CD14-positive monocyte (primary cell): ENCODE measurements around the gene HOXD8. TPM values are rescaled to one million over a fixed set of nuclear protein-coding genes. Genes with fewer than 3 reads are reported as not detected.

Source experiments
- DNase-seq, 3 donors: peaks; one replicate each; pipeline ENCODE4 v3.0.0-alpha.2; 2011 to 2022
- H2AFZ ChIP-seq: 2 replicates; pipeline ENCODE4 v1.6.0; 2012; ENCODE audit warnings: mild to moderate bottlenecking, low read depth, low read length, inconsistent platforms; ENCODE audit not compliant: insufficient read depth, poor library complexity, severe bottlenecking
- H3K27ac ChIP-seq, 2 donors: 1 replicate in 1 of 2; 2 replicates in 1 of 2; pipeline ENCODE4 v1.5.1; 2012 to 2013; ENCODE audit warnings: low read length in 2 of 2, control low read depth in 1 of 2, inconsistent platforms in 1 of 2, low read depth in 1 of 2, mild to moderate bottlenecking in 1 of 2
- H3K27me3 ChIP-seq, 2 donors: one replicate each; pipeline versions ENCODE4 v1.6.0 to v1.6.1; 2011 to 2013; ENCODE audit warnings: low read length in 2 of 2; ENCODE audit not compliant: control insufficient read depth in 2 of 2, insufficient read depth in 2 of 2
- H3K36me3 ChIP-seq, 2 donors: replicated peaks in 1 of 2; 1 replicate in 1 of 2; 2 replicates in 1 of 2; pipeline versions ENCODE4 v1.5.1 to v1.6.1; 2012 to 2013; ENCODE audit warnings: low read length in 2 of 2, control low read depth in 1 of 2, inconsistent platforms in 1 of 2, mild to moderate bottlenecking in 1 of 2; ENCODE audit not compliant: insufficient read depth in 2 of 2, control insufficient read depth in 1 of 2
- H3K4me1 ChIP-seq, 2 donors: 1 replicate in 1 of 2; 2 replicates in 1 of 2; pipeline versions ENCODE4 v1.5.1 to v1.6.1; 2012 to 2013; ENCODE audit warnings: low read length in 2 of 2, control low read depth in 1 of 2, inconsistent platforms in 1 of 2, mild to moderate bottlenecking in 1 of 2, moderate library complexity in 1 of 2; ENCODE audit not compliant: insufficient read depth in 2 of 2, control insufficient read depth in 1 of 2
- H3K4me2 ChIP-seq: replicated peaks from 2 replicates; pipeline ENCODE3; 2012; ENCODE audit warnings: low read length, moderate library complexity, mild to moderate bottlenecking; ENCODE audit not compliant: poor library complexity, severe bottlenecking; ENCODE audit errors: extremely low read depth
- H3K4me3 ChIP-seq, 3 experiments: fragments of 200-600 bp in 1 of 3; sonication (generic) in 1 of 3; replicated peaks in 1 of 3; 1 replicate in 2 of 3; 2 replicates in 1 of 3; pipeline ENCODE4 v1.5.1; 2011 to 2013; ENCODE audit warnings: low read length in 3 of 3, mild to moderate bottlenecking in 3 of 3, control low read depth in 2 of 3, low read depth in 2 of 3, inconsistent platforms in 1 of 3, moderate library complexity in 1 of 3
- H3K79me2 ChIP-seq: 2 replicates; pipeline ENCODE4 v1.6.0; 2012; ENCODE audit warnings: mild to moderate bottlenecking, control low read depth, inconsistent platforms, low read length, moderate library complexity; ENCODE audit not compliant: insufficient read depth
- H3K9ac ChIP-seq: 2 replicates; pipeline ENCODE4 v1.6.0; 2017; ENCODE audit warnings: low read length, mild to moderate bottlenecking; ENCODE audit not compliant: insufficient read depth, poor library complexity, severe bottlenecking
- H3K9me3 ChIP-seq, 2 donors: replicated peaks in 1 of 2; 1 replicate in 1 of 2; 2 replicates in 1 of 2; pipeline versions ENCODE4 v1.5.1 to v1.6.1; 2012 to 2013; ENCODE audit warnings: low read length in 2 of 2, control low read depth in 1 of 2; ENCODE audit not compliant: control insufficient read depth in 1 of 2, insufficient read depth in 1 of 2
- H4K20me1 ChIP-seq: 2 replicates; pipeline ENCODE4 v1.6.0; 2012; ENCODE audit warnings: mild to moderate bottlenecking, low read length, control low read depth, moderate library complexity; ENCODE audit not compliant: insufficient read depth
- H3K27ac Mint-ChIP-seq, 7 donors: one replicate each; pipeline ENCODE4 v1.8.0; 2020; ENCODE audit warnings: mild to moderate bottlenecking in 7 of 7, mixed read lengths in 7 of 7, moderate library complexity in 6 of 7, inconsistent platforms in 2 of 7
- H3K27me3 Mint-ChIP-seq, 3 donors: one replicate each; pipeline ENCODE4 v1.8.0; 2021 to 2022; ENCODE audit warnings: low read depth in 3 of 3, mild to moderate bottlenecking in 3 of 3, mixed read lengths in 3 of 3, moderate library complexity in 3 of 3, inconsistent platforms in 1 of 3
- H3K36me3 Mint-ChIP-seq, 2 donors: one replicate each; pipeline ENCODE4 v1.8.0; 2020; ENCODE audit warnings: mixed read lengths in 2 of 2, inconsistent platforms in 1 of 2, mild to moderate bottlenecking in 1 of 2
- H3K4me1 Mint-ChIP-seq: one replicate; pipeline ENCODE4 v1.8.0; 2020; ENCODE audit warnings: mild to moderate bottlenecking, mixed read lengths
- H3K4me3 Mint-ChIP-seq, 2 donors: one replicate each; pipeline ENCODE4 v1.8.0; 2020; ENCODE audit warnings: mild to moderate bottlenecking in 2 of 2, mixed read lengths in 2 of 2, moderate library complexity in 1 of 2
- H3K9me3 Mint-ChIP-seq, 7 donors: one replicate each; pipeline ENCODE4 v1.8.0; 2020 to 2022; ENCODE audit warnings: mixed read lengths in 7 of 7, mild to moderate bottlenecking in 6 of 7, moderate library complexity in 6 of 7, inconsistent platforms in 2 of 7
- WGBS: methylation state at CpG from one replicate; pipeline ENCODE4 v1.1.5; 2013; ENCODE audit warnings: missing lambda C conversion rate; ENCODE audit not compliant: insufficient coverage; 5-methylcytosine and 5-hydroxymethylcytosine counted together
- intact Hi-C, 2 donors: fragments of 100-400 bp; cut with micrococcal nuclease; formaldehyde crosslinking; loops; one replicate each; pipeline versions ENCODE4 v1.15.0 to v1.15.1; 2023
- polyA plus RNA-seq, 3 donors: library from polyadenylated mRNA; depleted of rRNA in 1 of 3; unstranded in 2 of 3; stranded (reverse) in 1 of 3; fragments of 300-500 nt in 2 of 3; fragments of >200 nt in 1 of 3; fragmentation: Illumina TruSeq in 2 of 3; gene quantifications; 1 replicate in 2 of 3; 2 replicates in 1 of 3; pipeline ENCODE4 v1.2.3, GENCODE V29; 2012 to 2021
- TF ChIP-seq, protein P1 (sequence below): fragments of 200-600 bp; IDR thresholded peaks from one replicate; pipeline ENCODE4 v1.8.0; 2022; ENCODE audit warnings: antibody characterized with exemption, mild to moderate bottlenecking

HOXD8 gene
- polyA plus RNA-seq, 3 donors = not detected

DNA sequence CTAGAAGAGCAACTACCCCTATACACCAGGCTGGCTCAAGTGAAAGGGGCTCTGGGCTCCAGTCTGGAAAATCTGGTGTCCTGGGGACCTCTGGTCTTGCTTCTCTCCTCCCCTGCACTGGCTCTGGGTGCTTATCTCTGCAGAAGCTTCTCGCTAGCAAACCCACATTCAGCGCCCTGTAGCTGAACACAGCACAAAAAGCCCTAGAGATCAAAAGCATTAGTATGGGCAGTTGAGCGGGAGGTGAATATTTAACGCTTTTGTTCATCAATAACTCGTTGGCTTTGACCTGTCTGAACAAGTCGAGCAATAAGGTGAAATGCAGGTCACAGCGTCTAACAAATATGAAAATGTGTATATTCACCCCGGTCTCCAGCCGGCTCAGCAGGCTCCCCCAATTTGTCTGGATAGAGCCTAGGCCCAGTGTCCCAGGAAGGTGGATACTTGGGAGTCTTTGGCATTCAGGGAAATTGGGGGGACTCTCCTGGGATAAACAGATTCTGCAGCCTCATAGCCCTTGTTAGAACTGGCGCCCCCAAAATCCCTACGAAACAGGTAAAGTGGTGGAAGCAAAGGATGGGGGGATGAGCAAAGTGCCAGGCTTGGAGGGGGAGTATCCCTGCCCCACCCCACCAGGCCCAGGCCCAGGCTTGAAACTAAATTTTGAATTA lies 19.4 kb downstream of the HOXD8 start:
- intact Hi-C loops = no loop called here
- Histone ChIP-seq H3K79me2 (no peaks in the 10 kb centered on the region), H3K4me3 (no peak overlapping the region), H4K20me1 (no peaks in the 10 kb centered on the region), H3K36me3 (no peaks in the 10 kb centered on the region), H3K9ac (no peak overlapping the region), H3K27me3 (peaks cover 88 to 96% of the 10 kb centered on the region in 2 donors), H3K27ac (no peak overlapping the region), H2AFZ (no peak overlapping the region), H3K4me1 (no peaks in the 10 kb centered on the region), H3K4me2 (no peak overlapping the region), H3K9me3 (peaks cover 0 to 64% of the 10 kb centered on the region in 2 donors)
- no peak for DNase-seq
- H3K4me1 Mint-ChIP-seq = peaks cover 2% of the 10 kb centered on the region
- H3K27ac Mint-ChIP-seq = no peak overlapping the region
- H3K36me3 Mint-ChIP-seq = peaks cover 2 to 3% of the 10 kb centered on the region in 2 donors
- H3K9me3 Mint-ChIP-seq = peaks cover 0 to 30% (median 14%) of the 10 kb centered on the region in 7 donors
- peaks cover 94 to 100% (median 98%) of the 10 kb centered on the region in 3 donors for H3K27me3 Mint-ChIP-seq
- peak overlapping the region in 1 of 2 donors; percentile 75 for H3K4me3 Mint-ChIP-seq
- 29% methylated on average over 5 of the region's 11 CpGs for WGBS
- TF ChIP-seq, protein P1, sequence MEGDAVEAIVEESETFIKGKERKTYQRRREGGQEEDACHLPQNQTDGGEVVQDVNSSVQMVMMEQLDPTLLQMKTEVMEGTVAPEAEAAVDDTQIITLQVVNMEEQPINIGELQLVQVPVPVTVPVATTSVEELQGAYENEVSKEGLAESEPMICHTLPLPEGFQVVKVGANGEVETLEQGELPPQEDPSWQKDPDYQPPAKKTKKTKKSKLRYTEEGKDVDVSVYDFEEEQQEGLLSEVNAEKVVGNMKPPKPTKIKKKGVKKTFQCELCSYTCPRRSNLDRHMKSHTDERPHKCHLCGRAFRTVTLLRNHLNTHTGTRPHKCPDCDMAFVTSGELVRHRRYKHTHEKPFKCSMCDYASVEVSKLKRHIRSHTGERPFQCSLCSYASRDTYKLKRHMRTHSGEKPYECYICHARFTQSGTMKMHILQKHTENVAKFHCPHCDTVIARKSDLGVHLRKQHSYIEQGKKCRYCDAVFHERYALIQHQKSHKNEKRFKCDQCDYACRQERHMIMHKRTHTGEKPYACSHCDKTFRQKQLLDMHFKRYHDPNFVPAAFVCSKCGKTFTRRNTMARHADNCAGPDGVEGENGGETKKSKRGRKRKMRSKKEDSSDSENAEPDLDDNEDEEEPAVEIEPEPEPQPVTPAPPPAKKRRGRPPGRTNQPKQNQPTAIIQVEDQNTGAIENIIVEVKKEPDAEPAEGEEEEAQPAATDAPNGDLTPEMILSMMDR = no peak

DNA sequence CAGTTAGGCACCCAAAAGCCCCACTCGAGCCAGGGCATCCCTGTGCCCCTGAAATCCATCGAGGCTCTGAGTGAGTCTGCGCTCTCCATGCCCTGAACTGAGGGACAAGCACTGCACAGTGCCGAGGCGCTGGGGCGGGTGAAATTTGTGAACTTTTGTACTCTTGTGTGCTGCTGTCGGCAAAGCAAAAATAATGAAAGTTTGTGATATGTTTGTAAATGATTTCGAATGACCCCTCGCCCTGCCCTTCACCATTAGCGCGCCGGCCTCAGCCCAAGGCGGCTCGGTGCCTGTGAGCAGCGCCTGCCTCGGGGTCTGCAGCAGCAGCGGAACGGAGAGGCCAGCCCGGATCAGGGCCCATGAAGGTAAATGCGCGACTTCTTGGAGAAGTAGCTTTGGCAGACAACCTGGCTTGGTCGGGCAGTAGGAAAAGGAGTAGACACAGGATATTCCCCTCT lies 20.0 kb downstream of the HOXD8 start:
- H3K9me3 Mint-ChIP-seq = peaks cover 0 to 31% (median 14%) of the 10 kb centered on the region in 7 donors
- peak overlapping the region in 1 of 2 donors; percentile 75 for H3K4me3 Mint-ChIP-seq

More for the DNA sequence above, 20.0 kb downstream of the HOXD8 start:
- no peak overlapping the region for H3K4me2 ChIP-seq
- Mint-ChIP-seq H3K36me3 (peaks cover 2 to 3% of the 10 kb centered on the region in 2 donors), H3K27ac (no peak overlapping the region), H3K27me3 (peaks cover 94 to 100% (median 98%) of the 10 kb centered on the region in 3 donors), H3K4me1 (peaks cover 2% of the 10 kb centered on the region)
- H3K4me3 ChIP-seq = no peak overlapping the region
- peaks cover 0 to 68% of the 10 kb centered on the region in 2 donors for H3K9me3 ChIP-seq
- peaks cover 92 to 99% of the 10 kb centered on the region in 2 donors for H3K27me3 ChIP-seq
- no peaks in the 10 kb centered on the region for H3K79me2 ChIP-seq
- 15% methylated on average over 22 of the region's 22 CpGs for WGBS
- intact Hi-C loops = no loop called here
- H3K4me1 ChIP-seq = no peaks in the 10 kb centered on the region
- TF ChIP-seq, protein P1 = no peak
- H3K9ac ChIP-seq = no peak overlapping the region
- no peaks in the 10 kb centered on the region for H3K36me3 ChIP-seq
- DNase-seq = no peak
- no peaks in the 10 kb centered on the region for H4K20me1 ChIP-seq
- no peak overlapping the region for H3K27ac ChIP-seq
- H2AFZ ChIP-seq = no peak overlapping the region
